GDM1 (cell line): ENCODE results near the gene ASGR2.
"Not testable (repeated sequence)": the region's sequence is repeated elsewhere in the genome, so short reads cannot be mapped to it uniquely, and the experiment has no call there.

ENCODE experiments used
- DNase-seq: peaks from one replicate; lab custom pipeline; 2025; lab: John Stamatoyannopoulos, UW

ASGR2 gene, protein sequence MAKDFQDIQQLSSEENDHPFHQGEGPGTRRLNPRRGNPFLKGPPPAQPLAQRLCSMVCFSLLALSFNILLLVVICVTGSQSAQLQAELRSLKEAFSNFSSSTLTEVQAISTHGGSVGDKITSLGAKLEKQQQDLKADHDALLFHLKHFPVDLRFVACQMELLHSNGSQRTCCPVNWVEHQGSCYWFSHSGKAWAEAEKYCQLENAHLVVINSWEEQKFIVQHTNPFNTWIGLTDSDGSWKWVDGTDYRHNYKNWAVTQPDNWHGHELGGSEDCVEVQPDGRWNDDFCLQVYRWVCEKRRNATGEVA

DNA sequence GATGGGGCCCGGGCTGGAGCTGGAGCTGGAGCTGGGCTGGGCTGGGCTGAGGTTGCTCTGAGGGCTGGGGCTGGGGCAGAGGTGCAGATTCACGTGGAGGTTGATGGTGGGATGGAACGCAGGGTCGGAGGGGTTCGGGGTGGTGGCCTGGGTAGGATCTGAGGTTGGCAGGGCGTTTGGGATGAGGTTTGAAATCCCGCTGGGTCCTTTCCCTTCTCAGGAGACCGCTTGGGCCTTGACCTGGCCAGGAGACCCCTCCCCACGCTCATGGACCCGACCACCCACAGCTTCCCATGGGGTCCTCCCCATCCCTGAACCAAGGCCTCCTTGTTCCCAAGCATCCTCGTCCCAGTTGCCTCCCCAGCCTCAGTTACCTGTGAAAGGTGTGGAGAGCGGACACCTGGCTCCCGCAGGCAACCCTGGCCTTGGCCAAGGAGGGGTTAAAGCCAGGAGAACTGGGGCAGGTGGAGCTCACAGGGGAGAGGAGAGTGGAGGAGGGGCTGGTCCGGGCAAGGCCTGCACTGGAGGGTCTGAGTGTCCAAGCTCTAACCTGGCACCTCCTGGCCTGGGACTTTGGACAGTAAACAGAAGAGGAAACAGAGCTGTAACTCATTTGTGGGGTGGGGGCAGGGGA is at the start of gene ASGR2:
Gene ASGR2 (minus strand): TSS at position 582 of the 634 bp plus-strand sequence. CDS start 582 bp downstream, outside the sequence.
- DNase-seq: no peak

DNA sequence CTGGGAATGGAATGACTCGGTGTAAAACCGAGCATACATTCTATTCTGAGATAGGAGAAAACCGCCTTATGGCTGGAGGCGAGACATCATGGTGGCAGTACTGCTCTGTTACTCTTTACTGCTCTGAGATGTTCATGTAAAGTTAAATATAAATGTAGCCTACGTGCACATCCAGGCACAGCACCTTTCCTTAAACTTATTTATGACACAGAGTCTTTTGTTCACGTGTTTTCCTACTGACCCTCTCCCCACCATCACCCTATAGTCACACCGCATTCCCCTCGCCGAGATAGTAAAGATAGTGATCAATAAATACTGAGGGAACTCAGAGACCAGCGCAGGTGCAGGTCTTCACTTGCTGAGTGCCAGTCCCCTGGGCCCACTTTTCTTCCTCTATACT is 44.9 kb upstream of the ASGR2 start:
- not testable (repeated sequence) for DNase-seq

DNA sequence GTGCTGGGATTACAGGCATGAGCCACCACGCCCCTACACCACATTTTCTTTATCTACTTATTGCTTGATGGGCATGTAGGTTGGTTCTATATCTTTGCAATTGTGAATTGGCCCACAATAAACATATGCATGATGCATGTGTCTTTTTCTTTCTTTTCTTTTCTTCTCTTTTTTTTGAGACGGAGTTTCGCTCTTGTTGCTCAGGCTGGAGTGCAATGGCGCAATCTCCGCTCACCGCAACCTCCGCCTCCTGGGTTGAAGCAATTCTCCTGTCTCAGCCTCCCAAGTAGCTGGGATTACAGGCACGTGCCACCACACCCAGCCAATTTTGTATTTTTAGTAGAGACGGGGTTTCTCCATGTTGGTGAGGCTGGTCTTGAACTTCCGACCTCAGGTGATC is 43.8 kb upstream of the ASGR2 start:
- DNase-seq: not testable (repeated sequence)

DNA sequence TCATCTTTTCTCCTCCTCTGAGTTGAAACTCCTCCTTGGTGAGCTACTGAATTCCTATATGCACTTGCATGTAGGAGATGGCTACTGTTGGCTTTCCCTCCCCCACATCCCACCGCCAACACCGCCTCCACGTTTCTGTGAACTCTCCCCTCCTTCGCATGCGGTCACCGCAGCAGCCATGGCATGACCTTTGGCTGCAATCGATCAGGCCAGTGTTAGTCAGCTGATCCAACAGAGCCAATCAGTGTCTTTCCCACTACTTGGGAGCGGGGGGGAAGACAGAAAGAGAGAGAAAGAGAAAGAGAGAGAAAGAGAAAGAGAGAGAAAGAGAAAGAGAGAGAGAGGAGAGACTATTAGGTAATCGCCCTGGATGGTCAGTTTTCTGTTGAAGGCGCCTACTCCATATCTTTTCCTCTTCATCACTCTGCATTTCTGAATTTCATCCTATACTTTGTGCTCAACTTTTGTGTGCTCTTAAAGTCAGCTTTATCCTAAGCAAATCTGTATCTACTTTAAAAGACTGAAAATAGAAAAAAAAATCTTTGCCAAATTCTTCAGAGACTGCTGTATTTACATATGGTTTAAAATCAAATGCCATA is 41.8 kb upstream of the ASGR2 start:
- DNase-seq: no peak

DNA sequence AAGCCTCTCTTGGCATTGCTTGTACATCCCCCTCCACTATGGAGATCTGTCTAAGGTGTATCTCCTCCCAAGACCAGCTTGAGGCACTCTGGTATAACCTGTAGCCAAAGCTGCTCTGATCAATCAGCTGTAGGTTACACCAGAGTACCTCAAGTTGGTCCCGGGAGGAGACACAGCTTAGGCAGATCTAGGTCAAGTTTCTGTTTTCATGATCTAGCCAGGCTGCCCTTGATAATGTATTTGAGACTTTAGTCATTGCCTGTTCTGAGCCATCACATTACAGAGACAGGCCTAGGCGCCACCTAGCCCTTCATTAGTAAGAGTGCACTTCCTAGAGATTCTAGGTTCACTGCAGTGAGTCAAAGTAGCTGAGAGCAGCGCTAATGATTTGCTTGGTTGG is 33.1 kb upstream of the ASGR2 start:
- DNase-seq: no peak

DNA sequence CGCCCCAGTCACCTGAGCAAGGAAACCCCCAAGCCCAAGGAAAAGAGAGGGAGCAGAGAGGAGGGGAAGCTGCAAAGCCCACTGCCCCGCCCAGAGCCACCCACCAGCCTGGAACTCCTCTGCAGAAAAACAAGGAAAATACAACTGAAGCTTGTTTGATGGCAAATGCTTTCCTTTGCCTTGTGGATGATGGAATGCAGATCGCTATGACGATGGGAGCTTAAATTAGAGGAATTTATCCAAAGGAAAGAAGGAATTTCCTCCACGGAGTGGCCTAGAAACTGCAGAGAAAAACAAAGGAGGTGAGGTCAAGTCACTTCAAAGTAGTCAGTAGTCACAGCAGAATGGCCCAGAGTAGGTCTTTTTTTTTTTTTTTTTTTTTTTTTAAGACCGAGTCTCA is 31.5 kb upstream of the ASGR2 start:
- no peak for DNase-seq

DNA sequence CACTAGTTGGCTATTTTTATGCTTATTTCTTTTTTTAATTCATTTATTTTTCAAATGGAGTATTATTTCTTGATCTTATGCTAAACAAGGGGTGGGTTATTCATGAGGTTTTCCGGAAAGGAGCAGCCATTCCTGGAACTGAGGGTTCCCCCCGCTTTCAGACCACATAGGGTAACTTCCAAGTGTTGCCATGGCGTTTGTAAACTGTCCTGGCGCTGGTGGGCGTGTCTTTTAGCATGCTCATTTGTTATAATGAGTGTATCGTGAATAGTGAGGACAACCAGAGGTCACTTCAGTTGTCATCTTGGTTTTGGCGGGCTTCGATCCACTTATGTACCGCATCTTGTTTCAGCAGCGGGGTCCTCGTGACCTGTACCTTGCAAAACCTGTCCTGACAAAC is 29.6 kb upstream of the ASGR2 start:
- DNase-seq: no peak

DNA sequence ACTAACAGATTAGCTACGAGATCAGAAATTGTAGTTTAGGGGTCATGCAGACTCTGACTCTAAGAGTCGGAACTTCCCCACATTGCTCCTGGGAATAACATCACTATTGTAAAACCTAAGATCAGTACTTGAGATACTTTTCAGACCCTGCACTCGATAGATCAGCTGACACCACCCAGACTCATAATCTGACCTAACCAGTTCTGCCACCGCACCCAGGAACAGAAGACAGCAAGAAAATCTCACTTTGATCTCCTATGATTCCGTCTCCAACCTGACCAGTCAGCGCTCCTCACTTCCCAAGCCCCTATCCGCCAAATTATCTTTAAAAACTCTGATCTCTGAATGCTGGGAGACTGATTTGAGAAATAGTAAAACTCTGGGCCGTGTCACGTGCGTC is 27.2 kb upstream of the ASGR2 start:
- no peak for DNase-seq

DNA sequence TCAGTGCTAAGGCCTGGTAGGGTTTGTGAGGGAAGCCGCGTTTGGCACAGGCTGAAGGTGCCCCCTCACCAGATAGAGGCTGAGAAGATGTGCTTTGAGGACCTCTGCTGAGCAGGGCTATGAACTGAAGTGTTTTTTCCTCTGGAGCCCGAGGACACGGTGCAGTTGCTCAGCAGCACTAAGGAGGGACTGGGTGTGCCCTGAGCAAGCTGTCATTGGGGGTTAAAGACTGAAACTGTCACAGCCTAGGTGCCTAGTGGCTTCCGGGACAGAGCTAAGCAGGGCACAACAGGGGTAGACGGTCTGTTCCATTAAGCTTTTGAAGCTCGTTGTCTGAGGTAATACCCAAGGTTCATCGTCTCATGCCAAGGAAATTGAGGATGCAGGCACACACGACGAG is 24.8 kb upstream of the ASGR2 start:
- no peak for DNase-seq

DNA sequence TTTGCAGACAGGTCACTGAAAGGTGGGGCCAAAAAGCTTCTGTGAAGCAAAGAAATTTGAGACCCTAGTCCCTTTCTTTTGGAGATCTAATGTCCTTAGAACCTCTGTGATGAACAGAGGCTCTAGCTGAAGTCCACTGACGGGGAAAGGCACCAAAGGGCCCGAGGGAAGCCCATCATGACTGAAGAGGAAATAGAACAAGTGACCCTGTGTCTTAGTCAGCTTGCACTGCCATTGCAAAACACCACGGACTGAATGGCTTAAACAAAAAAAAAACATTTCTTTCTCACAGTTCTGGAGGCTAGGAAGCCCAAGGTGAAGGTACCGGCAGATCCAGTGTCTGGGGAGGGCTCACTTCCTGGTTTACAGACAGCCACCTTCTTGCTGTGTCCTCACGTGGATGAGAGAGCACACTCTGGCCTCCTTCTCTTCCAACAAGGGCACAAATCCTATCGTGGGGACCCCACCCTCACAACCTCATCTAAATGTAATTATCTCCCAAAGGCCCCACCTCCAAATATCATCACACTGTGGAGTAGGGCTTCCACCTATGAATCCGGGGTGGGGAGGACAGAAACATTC is 24.3 kb upstream of the ASGR2 start:
- no peak for DNase-seq

DNA sequence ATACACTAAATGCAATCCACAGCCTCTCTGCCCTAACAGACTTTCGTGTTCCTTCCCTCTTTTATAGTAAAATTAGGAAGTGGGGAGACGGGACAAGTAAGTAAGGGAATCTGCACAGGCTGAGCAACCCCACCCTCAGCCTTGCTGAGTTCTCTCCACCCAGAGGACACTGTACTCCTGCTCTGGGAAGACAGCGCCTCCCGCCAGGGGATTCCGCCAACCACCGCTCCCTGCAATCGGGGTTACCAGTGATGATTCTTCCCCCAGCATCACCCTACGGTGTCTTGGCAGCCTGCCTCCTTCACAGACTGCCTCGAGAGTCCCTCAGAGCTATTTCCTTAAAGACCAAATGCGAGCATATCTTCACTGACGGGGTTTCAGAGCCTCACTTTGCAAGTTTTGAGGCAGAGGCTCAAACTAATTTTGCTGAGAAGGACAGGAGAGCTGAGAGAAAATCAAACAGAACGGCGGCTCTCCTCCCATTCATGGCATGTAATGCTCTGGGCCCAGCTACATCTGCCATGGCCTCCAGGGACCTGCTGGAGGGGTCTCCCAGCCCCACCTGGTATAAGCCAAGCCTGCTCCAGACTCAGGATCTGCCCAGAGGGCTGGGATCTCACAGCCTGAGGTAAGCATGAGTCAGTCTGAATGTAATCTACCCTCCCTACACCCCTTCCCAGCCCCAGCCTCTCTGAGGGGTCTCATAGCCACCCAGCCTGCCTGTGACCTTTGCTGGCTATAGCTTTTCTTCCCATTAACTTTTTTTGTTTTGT is 22.7 kb upstream of the ASGR2 start:
- no peak for DNase-seq

DNA sequence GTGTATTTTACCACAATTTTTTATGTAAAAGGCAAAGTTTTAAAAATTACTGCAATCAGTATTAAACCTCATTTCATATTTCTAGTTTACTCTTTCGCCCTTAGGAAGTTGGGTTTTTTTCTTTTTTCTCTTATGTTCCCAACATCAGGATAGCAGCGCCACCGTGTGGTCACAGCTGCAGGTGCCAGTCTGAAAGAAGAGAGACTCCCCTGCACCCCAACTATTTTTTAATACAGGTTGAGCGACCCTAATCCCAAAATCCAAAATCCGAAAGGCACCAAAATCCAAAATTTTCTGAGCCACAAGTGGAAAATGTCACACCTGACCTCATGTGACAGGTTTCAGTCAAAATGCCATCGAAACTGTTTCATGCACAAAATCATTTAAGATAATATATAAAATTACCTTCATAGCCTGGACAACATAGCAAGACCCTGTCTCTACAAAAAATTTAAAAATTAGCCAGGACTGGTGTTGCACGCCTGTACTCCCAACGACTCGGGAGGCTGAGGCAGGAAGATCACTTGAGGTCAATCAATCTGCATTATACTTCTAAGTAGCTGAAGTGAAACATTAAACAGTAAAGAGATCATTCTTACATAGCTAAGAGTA is 21.8 kb upstream of the ASGR2 start:
- DNase-seq: peak; percentile 37

DNA sequence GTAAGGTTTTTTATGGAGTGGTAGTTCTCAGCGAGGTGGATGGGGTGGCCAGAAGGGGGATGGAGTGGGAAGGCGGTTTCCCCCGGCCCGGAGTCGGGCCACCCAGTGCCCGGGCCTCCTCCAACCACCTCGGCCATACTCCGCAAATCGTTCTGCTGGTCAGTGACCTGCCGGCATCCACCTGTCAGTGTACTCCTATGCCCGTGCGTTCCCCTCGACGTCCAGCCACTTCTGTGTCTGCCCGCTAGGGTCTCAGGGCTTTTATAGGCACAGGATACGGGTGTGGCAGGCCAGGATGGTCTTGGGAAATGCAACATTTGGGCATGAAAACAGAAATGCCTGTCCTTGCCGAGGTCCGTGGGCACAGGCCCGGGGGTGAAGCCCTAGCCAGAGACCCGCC is 19.3 kb upstream of the ASGR2 start:
- no peak for DNase-seq

DNA sequence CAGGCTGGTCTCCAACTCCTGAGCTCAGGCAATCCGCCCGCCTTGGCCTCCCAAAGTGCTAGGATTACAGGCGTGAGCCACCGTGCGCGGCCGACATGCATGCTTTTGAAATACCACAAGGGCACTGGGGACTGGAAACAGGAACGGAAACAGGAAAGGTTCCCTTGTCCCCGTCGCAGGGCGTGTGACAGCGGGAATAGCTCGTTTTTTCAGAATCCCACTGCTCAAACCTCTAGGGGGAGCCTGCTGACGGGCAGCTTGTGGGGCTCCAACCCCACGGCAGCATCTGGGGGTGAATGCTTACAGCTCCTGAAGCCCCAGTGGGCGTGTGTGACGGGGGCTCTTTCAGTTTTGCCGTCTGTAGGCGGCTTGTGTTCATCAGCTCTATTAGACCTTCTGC is 18.8 kb upstream of the ASGR2 start:
- no peak for DNase-seq

DNA sequence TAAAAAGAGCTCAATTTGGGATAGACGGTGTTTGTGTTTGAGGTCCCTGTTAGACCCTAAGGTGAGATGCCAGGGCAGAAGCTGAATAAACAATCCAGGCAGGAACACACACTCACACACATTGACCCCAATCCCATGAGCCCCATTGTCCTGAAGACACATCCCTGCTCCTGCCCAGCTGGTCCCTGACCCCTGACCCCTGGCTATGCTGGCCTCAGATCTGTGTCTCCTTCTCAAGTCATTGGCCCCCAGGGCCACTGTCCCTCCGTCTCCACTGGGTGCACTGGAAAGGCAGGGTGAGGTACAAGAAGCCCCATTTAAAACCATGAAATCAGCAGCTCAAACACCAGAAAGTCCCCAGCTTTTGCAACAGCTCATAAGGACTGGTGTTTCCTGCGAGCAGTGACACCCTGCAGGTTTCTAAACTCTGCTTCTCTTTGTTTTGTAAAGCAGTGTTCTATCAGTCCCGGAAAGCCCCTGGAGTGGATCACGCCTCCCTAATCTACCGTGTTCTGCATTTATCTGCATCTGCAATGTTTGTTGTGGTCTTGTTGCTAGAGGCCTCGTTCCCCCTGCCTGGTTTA is 18.0 kb upstream of the ASGR2 start:
- DNase-seq: no peak

DNA sequence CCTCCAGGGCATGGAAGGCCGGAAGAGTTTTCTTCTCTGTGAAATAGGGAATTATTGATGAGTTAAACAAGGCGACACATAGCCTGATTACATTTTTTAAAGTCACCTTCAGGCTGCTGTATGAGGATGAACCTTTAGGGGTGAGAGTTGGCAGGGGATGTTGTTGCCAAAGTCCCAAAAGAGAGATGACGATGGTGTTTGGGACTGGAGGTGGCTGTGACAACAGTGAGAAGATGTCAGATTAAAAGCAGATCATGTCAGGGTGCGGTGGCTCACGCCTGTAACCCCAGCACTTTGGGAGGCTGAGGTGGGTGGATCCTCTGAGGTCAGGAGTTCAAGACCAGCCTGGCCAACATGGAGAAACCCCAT is 16.8 kb upstream of the ASGR2 start:
- no peak for DNase-seq

DNA sequence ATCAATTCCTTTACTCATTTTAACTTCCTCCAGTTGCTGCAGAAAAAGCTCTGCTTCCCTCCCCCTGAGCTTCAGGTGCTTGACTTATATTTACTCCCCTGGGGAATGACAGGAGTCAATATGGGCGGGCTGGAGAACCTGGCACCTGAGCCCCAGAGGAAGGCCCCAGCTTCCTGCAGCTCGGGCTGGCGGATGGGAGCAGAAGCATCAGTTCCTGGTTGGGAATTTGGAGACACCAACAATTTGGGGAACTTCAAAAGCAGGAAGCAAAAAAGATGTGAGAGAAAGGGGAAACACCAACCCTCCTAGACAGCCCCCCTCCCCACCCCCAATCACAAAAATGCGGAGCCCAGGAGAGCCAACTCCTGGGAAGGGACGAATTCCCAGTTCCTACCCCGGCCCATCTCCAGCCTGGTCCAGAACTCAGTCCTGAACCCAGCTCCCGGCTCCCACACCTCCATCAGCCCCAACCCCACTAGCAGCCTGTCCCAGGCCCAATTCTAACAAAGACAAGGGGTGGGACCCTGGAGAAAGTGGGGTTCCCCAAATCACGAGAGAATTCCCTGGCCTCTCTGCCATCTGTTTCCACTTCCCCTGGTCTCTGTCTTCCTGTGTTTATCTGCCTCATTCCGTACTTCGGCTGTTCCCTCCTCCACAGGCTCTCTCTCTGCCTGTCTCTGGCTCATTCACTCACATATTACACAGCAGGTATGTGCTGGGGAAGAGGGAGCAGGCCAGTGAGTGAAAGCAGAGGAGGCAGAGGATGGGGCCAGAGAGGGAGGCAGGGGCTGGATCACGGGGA is 16.2 kb upstream of the ASGR2 start:
- DNase-seq: no peak

DNA sequence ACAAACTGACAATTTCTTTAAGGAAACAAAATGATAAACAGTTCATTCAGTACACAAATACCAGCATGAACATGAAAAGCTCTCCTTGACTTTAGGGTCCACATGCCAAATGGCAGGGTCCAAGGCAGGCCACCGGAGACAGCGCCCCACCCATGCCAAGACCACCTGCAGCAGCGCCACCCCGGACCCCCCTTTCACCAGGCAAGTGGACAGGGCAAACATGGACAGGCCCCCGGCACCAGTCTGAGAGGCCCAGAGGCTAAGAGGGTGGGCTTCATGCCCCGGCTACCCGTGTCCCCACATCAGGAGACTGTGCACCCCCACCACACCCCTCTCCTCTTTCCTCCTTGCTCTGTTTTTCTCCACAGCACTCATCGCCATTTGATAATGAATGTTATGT is 14.7 kb upstream of the ASGR2 start:
- no peak for DNase-seq

DNA sequence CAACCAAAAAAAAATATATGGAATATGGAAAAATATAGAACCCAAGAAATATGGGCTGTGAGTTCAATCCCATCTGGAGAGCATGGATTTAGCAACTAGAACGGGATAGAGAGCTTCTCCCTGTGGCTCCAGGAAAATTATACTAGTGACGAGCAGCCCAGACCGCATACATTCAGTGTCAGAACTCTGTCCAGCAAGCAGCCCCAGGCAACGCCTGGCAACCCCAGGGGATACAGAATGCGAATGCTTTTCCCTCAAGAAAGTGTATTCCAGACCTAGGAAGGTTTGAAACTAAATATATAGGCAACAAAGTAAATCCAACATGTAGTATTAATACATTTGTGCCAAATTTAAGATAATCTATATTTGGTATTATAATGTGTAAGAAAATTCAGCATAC is 13.5 kb upstream of the ASGR2 start:
- DNase-seq: no peak

DNA sequence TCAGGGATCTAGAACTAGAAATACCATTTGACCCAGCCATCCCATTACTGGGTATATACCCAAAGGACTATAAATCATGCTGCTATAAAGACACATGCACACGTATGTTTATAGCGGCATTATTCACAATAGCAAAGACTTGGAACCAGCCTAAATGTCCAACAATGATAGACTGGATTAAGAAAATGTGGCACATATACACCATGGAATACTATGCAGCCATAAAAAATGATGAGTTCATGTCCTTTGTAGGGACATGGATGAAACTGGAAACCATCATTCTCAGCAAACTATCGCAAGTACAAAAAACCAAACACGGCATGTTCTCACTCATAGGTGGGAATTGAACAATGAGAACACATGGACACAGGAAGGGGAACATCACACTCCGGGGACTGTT is 12.9 kb upstream of the ASGR2 start:
- DNase-seq: not testable (repeated sequence)

DNA sequence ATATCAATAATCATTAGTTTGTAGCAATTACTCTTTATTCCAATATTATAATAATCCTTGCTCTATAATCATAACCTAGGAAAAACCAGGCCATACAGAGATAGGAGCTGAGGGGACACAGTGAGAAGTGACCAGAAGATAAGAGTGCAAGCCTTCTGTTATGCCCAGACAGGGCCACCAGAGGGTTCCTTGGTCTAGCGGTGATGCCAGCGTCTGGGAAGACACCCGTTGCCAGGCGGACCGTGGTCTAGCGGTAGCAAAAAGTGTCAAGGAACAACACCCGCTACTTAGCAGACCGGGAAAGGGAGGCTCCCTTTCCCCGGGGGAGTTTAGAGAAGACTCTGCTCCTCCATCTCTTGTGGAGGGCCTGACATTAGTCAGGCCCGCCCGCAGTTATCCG is 11.8 kb upstream of the ASGR2 start:
- not testable (repeated sequence) for DNase-seq
